H9 (cell line): ENCODE results near the gene NFKB1. TPM values are rescaled to one million over a fixed set of nuclear protein-coding genes. Genes with fewer than 3 reads are reported as not detected.
A peak's percentile ranks its signal among the peaks of the same experiment; 100 is the strongest.

Experiments used
- DNase-seq: peaks from one replicate; pipeline ENCODE4 v3.0.0-alpha.2; 2017
- H2AFZ ChIP-seq: one replicate; pipeline ENCODE4 v1.6.1; 2013; ENCODE audit warnings: mild to moderate bottlenecking, low read length, control low read depth, moderate library complexity
- H2AK5ac ChIP-seq: 2 replicates; pipeline ENCODE4 v1.6.1; 2013; ENCODE audit warnings: low read length, control low read depth, mixed read lengths; ENCODE audit not compliant: insufficient read length
- H2BK120ac ChIP-seq: one replicate; pipeline ENCODE4 v1.6.1; 2013; ENCODE audit warnings: low read depth, mild to moderate bottlenecking, low read length, control low read depth, inconsistent platforms; ENCODE audit not compliant: poor library complexity, severe bottlenecking
- H2BK12ac ChIP-seq: 2 replicates; pipeline ENCODE4 v1.6.1; 2013; ENCODE audit warnings: low read length, control low read depth, mixed read lengths, low read depth; ENCODE audit not compliant: insufficient read length
- H2BK15ac ChIP-seq: 2 replicates; pipeline ENCODE4 v1.6.1; 2013; ENCODE audit warnings: low read depth, low read length, control low read depth
- H2BK20ac ChIP-seq: one replicate; pipeline ENCODE4 v1.6.1; 2013; ENCODE audit warnings: low read depth, mild to moderate bottlenecking, low read length, control low read depth, inconsistent platforms; ENCODE audit not compliant: poor library complexity, severe bottlenecking
- H2BK5ac ChIP-seq: 2 replicates; pipeline ENCODE4 v1.6.1; 2013; ENCODE audit warnings: low read length, control low read depth, mixed read lengths; ENCODE audit not compliant: insufficient read length
- H3K14ac ChIP-seq: 2 replicates; pipeline ENCODE4 v1.6.1; 2013; ENCODE audit warnings: low read length, control low read depth; ENCODE audit not compliant: insufficient read depth
- H3K18ac ChIP-seq: 2 replicates; pipeline ENCODE4 v1.6.1; 2013; ENCODE audit warnings: low read depth, mild to moderate bottlenecking, mixed read lengths, low read length, control low read depth; ENCODE audit not compliant: insufficient read length
- H3K23ac ChIP-seq: 2 replicates; pipeline ENCODE4 v1.6.1; 2013; ENCODE audit warnings: low read length, control low read depth, mixed read lengths, low read depth; ENCODE audit not compliant: insufficient read length
- H3K23me2 ChIP-seq: 2 replicates; pipeline ENCODE4 v1.6.1; 2013; ENCODE audit warnings: low read depth, mild to moderate bottlenecking, mixed read lengths, low read length, control low read depth; ENCODE audit not compliant: insufficient read length, poor library complexity, severe bottlenecking
- H3K27ac ChIP-seq: 2 replicates; pipeline ENCODE4 v1.5.1; 2013; ENCODE audit warnings: low read length, control low read depth, mixed read lengths, low read depth; ENCODE audit not compliant: insufficient read length
- H3K27me3 ChIP-seq: 2 replicates; pipeline ENCODE4 v1.6.1; 2013; ENCODE audit warnings: low read length, control low read depth, inconsistent platforms; ENCODE audit not compliant: insufficient read depth
- H3K4ac ChIP-seq: 2 replicates; pipeline ENCODE4 v1.6.1; 2013; ENCODE audit warnings: low read depth, mild to moderate bottlenecking, control low read depth, inconsistent platforms, low read length, moderate library complexity
- H3K4me1 ChIP-seq: 2 replicates; pipeline ENCODE4 v1.6.1; 2013; ENCODE audit warnings: low read length, control low read depth, inconsistent platforms; ENCODE audit not compliant: insufficient read depth
- H3K4me2 ChIP-seq: 2 replicates; pipeline ENCODE4 v1.6.1; 2013; ENCODE audit warnings: low read length, control low read depth, mixed read lengths; ENCODE audit not compliant: insufficient read length, insufficient read depth
- H3K56ac ChIP-seq: 2 replicates; pipeline ENCODE4 v1.6.1; 2013; ENCODE audit warnings: low read depth, mild to moderate bottlenecking, mixed read lengths, low read length, control low read depth; ENCODE audit not compliant: insufficient read length
- H3K79me1 ChIP-seq: 2 replicates; pipeline ENCODE4 v1.6.1; 2013; ENCODE audit warnings: low read depth, mild to moderate bottlenecking, moderate library complexity, low read length, control low read depth, inconsistent platforms; ENCODE audit not compliant: insufficient read depth, poor library complexity, severe bottlenecking
- H3K79me2 ChIP-seq: 2 replicates; pipeline ENCODE4 v1.6.1; 2013; ENCODE audit warnings: low read length, control low read depth, inconsistent platforms; ENCODE audit not compliant: insufficient read depth
- H3K9ac ChIP-seq: 2 replicates; pipeline ENCODE4 v1.6.1; 2013; ENCODE audit warnings: low read length, control low read depth, mixed read lengths; ENCODE audit not compliant: insufficient read length; ENCODE audit errors: extremely low read depth
- H3K9me3 ChIP-seq: one replicate; pipeline ENCODE4 v1.6.1; 2013; ENCODE audit warnings: low read depth, low read length, inconsistent platforms; ENCODE audit not compliant: control insufficient read depth
- H3T11ph ChIP-seq: one replicate; pipeline ENCODE4 v1.6.1; 2013; ENCODE audit warnings: mild to moderate bottlenecking, low read length, control low read depth, inconsistent platforms
- H4K20me1 ChIP-seq: one replicate; pipeline ENCODE4 v1.6.1; 2013; ENCODE audit not compliant: control insufficient read depth, insufficient read length, insufficient read depth
- H4K5ac ChIP-seq: 2 replicates; pipeline ENCODE4 v1.6.1; 2013; ENCODE audit warnings: low read depth, mild to moderate bottlenecking, mixed read lengths, low read length, control low read depth; ENCODE audit not compliant: insufficient read length
- H4K8ac ChIP-seq: replicated peaks from 2 replicates; pipeline ENCODE4 v1.6.1; 2013; ENCODE audit warnings: low read length, control low read depth, mixed read lengths, low read depth; ENCODE audit not compliant: insufficient read length
- H4K91ac ChIP-seq: 2 replicates; pipeline ENCODE4 v1.6.1; 2013; ENCODE audit warnings: low read depth, mild to moderate bottlenecking, moderate library complexity, mixed read lengths, low read length, control low read depth; ENCODE audit not compliant: insufficient read length
- H3K27ac Mint-ChIP-seq, 3 experiments: 2 replicates in 2 of 3; 3 replicates in 1 of 3; pipeline ENCODE4 v1.8.0; 2020 to 2021; ENCODE audit warnings: mixed read lengths in 3 of 3, mild to moderate bottlenecking in 1 of 3, moderate library complexity in 1 of 3
- H3K27me3 Mint-ChIP-seq: 2 replicates; pipeline ENCODE4 v1.8.0; 2021; ENCODE audit warnings: low read depth, mild to moderate bottlenecking, moderate library complexity, mixed read lengths
- H3K36me3 Mint-ChIP-seq, 3 experiments: 2 replicates in 2 of 3; 3 replicates in 1 of 3; pipeline ENCODE4 v1.8.0; 2020 to 2021; ENCODE audit warnings: low read depth in 3 of 3, mixed read lengths in 3 of 3; ENCODE audit not compliant: insufficient read depth in 1 of 3
- H3K4me1 Mint-ChIP-seq, 2 experiments: 2 replicates each; pipeline ENCODE4 v1.8.0; 2020; ENCODE audit warnings: mixed read lengths in 2 of 2
- H3K4me3 Mint-ChIP-seq, 2 experiments: 2 replicates in 1 of 2; 3 replicates in 1 of 2; pipeline ENCODE4 v1.8.0; 2020 to 2021; ENCODE audit warnings: mild to moderate bottlenecking in 2 of 2, mixed read lengths in 2 of 2, moderate library complexity in 1 of 2
- H3K9me3 Mint-ChIP-seq, 2 experiments: 2 replicates in 1 of 2; 3 replicates in 1 of 2; pipeline ENCODE4 v1.8.0; 2020; ENCODE audit warnings: mild to moderate bottlenecking in 2 of 2, mixed read lengths in 2 of 2, moderate library complexity in 1 of 2
- CTCF ChIP-seq: fragments of 200-600 bp; sonication (generic); conservative IDR thresholded peaks from 3 replicates; pipeline ENCODE4 v1.8.0; 2021; ENCODE audit warnings: antibody characterized with exemption, mild to moderate bottlenecking
- WGBS: extraction: QIAGEN DNeasy Blood & Tissue Kit; methylation state at CpG from one replicate; pipeline ENCODE4 v1.1.7; 2013; ENCODE audit warnings: missing lambda C conversion rate, low lambda C conversion rate, mixed read lengths; ENCODE audit not compliant: insufficient read length; ENCODE audit errors: extremely low coverage; 5-methylcytosine and 5-hydroxymethylcytosine counted together
- total RNA-seq: library from RNA; stranded (reverse); gene quantifications from 2 replicates; pipeline ENCODE4 v1.2.1, GENCODE V29; 2021

Gene NFKB1
- total RNA-seq, 1 experiment from 2014 or later: 5.7 TPM

- no peaks in the 10 kb centered on the region for H3K9me3 Mint-ChIP-seq
- no peak overlapping the region for H3K18ac ChIP-seq
Measured at GRCh38 chr4:102541697-102542096, 40.5 kb downstream of the NFKB1 start.

More at GRCh38 chr4:102541697-102542096, 40.5 kb downstream of the NFKB1 start:
- Mint-ChIP-seq H3K27ac (peak overlapping the region in 1 of 3 experiments; percentile 49; a peak in 1 of 7 replicates), H3K4me1 (no peaks in the 10 kb centered on the region), H3K4me3 (no peak overlapping the region), H3K36me3 (no peaks in the 10 kb centered on the region), H3K27me3 (no peaks in the 10 kb centered on the region)
- Histone ChIP-seq H3K27ac (no peak overlapping the region), H4K91ac (no peak overlapping the region), H3K79me2 (no peaks in the 10 kb centered on the region), H3K56ac (no peak overlapping the region), H2BK20ac (no peak overlapping the region), H3T11ph (no peak overlapping the region), H3K79me1 (no peaks in the 10 kb centered on the region), H3K27me3 (no peaks in the 10 kb centered on the region), H2BK15ac (no peak overlapping the region), H4K8ac (no peak overlapping the region), H3K14ac (no peak overlapping the region), H3K23ac (no peak overlapping the region), H2BK12ac (no peak overlapping the region), H2AFZ (no peak overlapping the region), H3K4me2 (no peak overlapping the region), H3K9ac (no peak overlapping the region), H2BK5ac (no peak overlapping the region), H3K4me1 (no peaks in the 10 kb centered on the region), H3K23me2 (no peaks in the 10 kb centered on the region), H3K4ac (no peak overlapping the region), H4K20me1 (no peaks in the 10 kb centered on the region), H4K5ac (no peak overlapping the region), H2AK5ac (no peak overlapping the region), H2BK120ac (no peak overlapping the region), H3K9me3 (no peaks in the 10 kb centered on the region)
- TF ChIP-seq CTCF: peak; percentile 67
- no CpG with 5 or more reads among the region's 4 CpGs for WGBS
- DNase-seq: peak; percentile 74
